ENCODE measurements around the gene NOL3. TPM values are rescaled to one million over a fixed set of nuclear protein-coding genes. Genes with fewer than 3 reads are reported as not detected.
A peak's percentile ranks its signal among the peaks of the same experiment; 100 is the strongest.

Gene NOL3
- total RNA-seq, 1 donor from 2014 or later: 10.9 TPM

- H3K9me3 ChIP-seq (ENCODE audit: insufficient read depth, low read depth, low read length): no peaks in the 10 kb centered on the region
- Mint-ChIP-seq H3K27me3 (ENCODE audit: low read depth, unreplicated experiment) (peaks cover 6% of the 10 kb centered on the region), H3K4me1 (ENCODE audit: low read depth, unreplicated experiment) (peaks cover 2% of the 10 kb centered on the region), H3K27ac (ENCODE audit: unreplicated experiment) (no peak overlapping the region), H3K9me3 (ENCODE audit: unreplicated experiment) (no peaks in the 10 kb centered on the region), H3K36me3 (ENCODE audit: low read depth, unreplicated experiment) (peaks cover 8% of the 10 kb centered on the region), H3K4me3 (ENCODE audit: unreplicated experiment) (no peak overlapping the region)
- no peaks in the 10 kb centered on the region for H4K20me1 ChIP-seq (ENCODE audit: insufficient read depth, low read length)
- H3K4me1 ChIP-seq (ENCODE audit: insufficient read depth, low read length): peaks cover 12% of the 10 kb centered on the region
- no peak for DNase-seq (ENCODE audit: low read depth)
- no peak for TF ChIP-seq CTCF (IDR thresholded peaks at IDR 0.05; ENCODE audit: insufficient read depth, low read depth, low read length)
- TF ChIP-seq EZH2 (IDR thresholded peaks at IDR 0.05; ENCODE audit: insufficient read depth, low read length): no peak
- FAIRE-seq: no peak
- no peak overlapping the region for H3K4me3 ChIP-seq (ENCODE audit: insufficient read depth, low read depth, low read length)
- no peak overlapping the region for H2AFZ ChIP-seq (ENCODE audit: low read depth, low read length)
- H3K9ac ChIP-seq (ENCODE audit: low read length): no peak overlapping the region
- H3K27me3 ChIP-seq (ENCODE audit: insufficient read depth, low read length): no peaks in the 10 kb centered on the region
- H3K36me3 ChIP-seq (ENCODE audit: insufficient read depth, low read length): no peaks in the 10 kb centered on the region
- no peaks in the 10 kb centered on the region for H3K79me2 ChIP-seq (ENCODE audit: insufficient read depth, low read length)
- no peak overlapping the region for H3K4me2 ChIP-seq (ENCODE audit: low read length)
- H3K27ac ChIP-seq (ENCODE audit: low read depth, low read length): no peak overlapping the region
Measured at GRCh38 chr16:67209565-67209964, 39.2 kb downstream of the NOL3 start.

DNA sequence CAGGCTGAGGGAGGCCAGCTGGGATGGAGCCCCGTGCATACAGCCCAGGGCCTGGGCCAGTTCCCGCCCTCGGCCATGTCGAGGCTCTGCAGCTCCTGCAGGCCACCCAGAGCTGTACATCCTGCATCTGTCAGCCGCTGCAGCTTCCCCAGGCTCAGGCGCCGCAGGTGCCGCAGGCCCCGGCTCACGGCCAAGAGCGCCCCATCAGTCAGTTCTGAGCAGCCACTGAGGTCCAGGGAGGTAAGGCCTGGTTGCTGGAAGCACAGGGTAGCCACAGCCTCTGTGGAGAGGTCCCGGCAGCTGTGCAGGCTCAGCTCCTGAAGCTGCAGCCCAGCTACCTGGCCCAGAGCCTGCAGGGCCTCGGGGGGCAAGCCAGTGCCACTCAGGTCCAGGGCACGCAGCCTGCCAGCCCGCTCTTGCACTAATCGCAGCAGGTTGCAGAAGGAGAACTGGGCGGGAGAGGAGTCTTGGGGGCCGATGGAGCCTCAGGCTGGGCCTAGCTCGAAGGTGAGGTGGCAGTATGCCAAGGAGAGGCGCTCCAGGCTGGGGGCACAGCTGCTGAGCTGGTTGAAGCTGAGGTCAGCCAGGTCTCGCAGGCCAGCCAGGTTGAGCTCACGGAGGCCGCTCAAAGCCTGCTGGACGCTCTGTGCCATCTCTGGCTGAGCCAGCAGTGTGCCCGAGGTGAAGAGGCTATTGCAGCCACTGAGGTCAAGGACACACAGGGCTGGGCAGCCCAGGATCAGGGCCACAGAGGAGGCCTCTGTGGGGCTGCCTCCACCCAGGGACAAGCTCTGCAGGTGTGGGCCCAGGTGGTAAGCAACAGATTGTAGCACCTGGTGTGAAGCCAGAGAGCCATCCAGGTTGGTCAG lies 40.0 kb downstream of the NOL3 start:
- Histone ChIP-seq H3K9me3 (ENCODE audit: insufficient read depth, low read depth, low read length) (no peaks in the 10 kb centered on the region), H3K27ac (ENCODE audit: low read depth, low read length) (no peak overlapping the region), H3K4me3 (ENCODE audit: insufficient read depth, low read depth, low read length) (no peak overlapping the region), H3K9ac (ENCODE audit: low read length) (no peak overlapping the region), H3K27me3 (ENCODE audit: insufficient read depth, low read length) (no peaks in the 10 kb centered on the region), H2AFZ (ENCODE audit: low read depth, low read length) (no peak overlapping the region), H3K4me2 (ENCODE audit: low read length) (no peak overlapping the region), H3K4me1 (ENCODE audit: insufficient read depth, low read length) (peaks cover 12% of the 10 kb centered on the region), H3K79me2 (ENCODE audit: insufficient read depth, low read length) (no peaks in the 10 kb centered on the region), H4K20me1 (ENCODE audit: insufficient read depth, low read length) (no peaks in the 10 kb centered on the region), H3K36me3 (ENCODE audit: insufficient read depth, low read length) (no peaks in the 10 kb centered on the region)
- no peak for FAIRE-seq
- no peak for DNase-seq (ENCODE audit: low read depth)
- peak overlapping the region; percentile 14 for H3K4me3 Mint-ChIP-seq (ENCODE audit: unreplicated experiment)
- H3K27ac Mint-ChIP-seq (ENCODE audit: unreplicated experiment): no peak overlapping the region
- H3K36me3 Mint-ChIP-seq (ENCODE audit: low read depth, unreplicated experiment): peaks cover 12% of the 10 kb centered on the region
- TF ChIP-seq CTCF (IDR thresholded peaks at IDR 0.05; ENCODE audit: insufficient read depth, low read depth, low read length) (no peak), EZH2 (IDR thresholded peaks at IDR 0.05; ENCODE audit: insufficient read depth, low read length) (no peak)
- H3K9me3 Mint-ChIP-seq (ENCODE audit: unreplicated experiment): no peaks in the 10 kb centered on the region
- H3K27me3 Mint-ChIP-seq (ENCODE audit: low read depth, unreplicated experiment): peaks cover 8% of the 10 kb centered on the region
- peaks cover 2% of the 10 kb centered on the region for H3K4me1 Mint-ChIP-seq (ENCODE audit: low read depth, unreplicated experiment)

GRCh38 chr16:67211674-67212073 lies 41.3 kb downstream of the NOL3 start:
- Histone ChIP-seq H4K20me1 (ENCODE audit: insufficient read depth, low read length) (no peaks in the 10 kb centered on the region), H3K36me3 (ENCODE audit: insufficient read depth, low read length) (no peaks in the 10 kb centered on the region), H3K79me2 (ENCODE audit: insufficient read depth, low read length) (no peaks in the 10 kb centered on the region), H3K9me3 (ENCODE audit: insufficient read depth, low read depth, low read length) (no peaks in the 10 kb centered on the region), H3K4me3 (ENCODE audit: insufficient read depth, low read depth, low read length) (no peak overlapping the region), H3K4me1 (ENCODE audit: insufficient read depth, low read length) (peaks cover 12% of the 10 kb centered on the region), H3K27ac (ENCODE audit: low read depth, low read length) (no peak overlapping the region), H3K9ac (ENCODE audit: low read length) (no peak overlapping the region), H3K27me3 (ENCODE audit: insufficient read depth, low read length) (no peaks in the 10 kb centered on the region), H2AFZ (ENCODE audit: low read depth, low read length) (no peak overlapping the region), H3K4me2 (ENCODE audit: low read length) (no peak overlapping the region)
- Mint-ChIP-seq H3K9me3 (ENCODE audit: unreplicated experiment) (no peaks in the 10 kb centered on the region), H3K36me3 (ENCODE audit: low read depth, unreplicated experiment) (peaks cover 20% of the 10 kb centered on the region), H3K27me3 (ENCODE audit: low read depth, unreplicated experiment) (peaks cover 17% of the 10 kb centered on the region), H3K4me1 (ENCODE audit: low read depth, unreplicated experiment) (peaks cover 2% of the 10 kb centered on the region), H3K27ac (ENCODE audit: unreplicated experiment) (no peak overlapping the region), H3K4me3 (ENCODE audit: unreplicated experiment) (no peak overlapping the region)
- FAIRE-seq (no peak), DNase-seq (ENCODE audit: low read depth) (no peak)
- TF ChIP-seq EZH2 (IDR thresholded peaks at IDR 0.05; ENCODE audit: insufficient read depth, low read length): no peak
- no peak for TF ChIP-seq CTCF (IDR thresholded peaks at IDR 0.05; ENCODE audit: insufficient read depth, low read depth, low read length)
